K562 (cell line): Measurements from ENCODE around the gene SPANXN3. TPM values are rescaled to one million over a fixed set of nuclear protein-coding genes. Genes with fewer than 3 reads are reported as not detected.

Source experiments
- ATAC-seq: fragments of 200-7000 bp; cut with Tn5 transposase; 3 replicates; pipeline ENCODE4 v1.9.1; 2020; ENCODE audit warnings: moderate library complexity
- BruUV-seq: library from RNA; stranded (reverse); fragments of 400-500 nt; replicated peaks from 2 replicates; lab custom pipeline; 2021; lab: Mats Ljungman, UMichigan
- CTCF ChIA-PET: fragments of 300-600 bp; formaldehyde crosslinking; extraction: SDS; loops from one replicate; lab custom pipeline; 2021; ENCODE audit warnings: low intra/inter-chr PET ratio; lab: Yijun Ruan, JAX
- POLR2A ChIA-PET: fragments of 300-600, 350-650 bp; sonication (Branson Sonifier 250); formaldehyde crosslinking; extraction: SDS; loops from one replicate; lab custom pipeline; 2021; ENCODE audit warnings: antibody characterized with exemption, inconsistent platforms; lab: Yijun Ruan, JAX
- DNase-seq, 4 experiments: peaks; one replicate each; pipeline versions ENCODE4 v3.0.0 to v3.0.0-alpha.2; 2011 to 2018; ENCODE audit warnings: low spot score in 3 of 4, mixed read lengths in 3 of 4; ENCODE audit errors: extremely low read depth in 1 of 4
- FAIRE-seq: peaks from 2 replicates; lab custom pipeline; 2011; peaks lifted over from hg19 to GRCh38; lab: Jason Lieb, UNC
- H2AFZ ChIP-seq: 2 replicates; pipeline ENCODE4 v1.6.0; 2011; ENCODE audit warnings: low read depth, low read length, control low read depth, inconsistent platforms
- H3K27ac ChIP-seq: fragments of 200-600 bp; 3 replicates; pipeline ENCODE4 v1.8.0; 2011; ENCODE audit warnings: low read depth, mild to moderate bottlenecking, control low read depth, inconsistent platforms, low read length, moderate library complexity, mixed read lengths; ENCODE audit errors: extremely low read depth
- H3K27me3 ChIP-seq, 2 experiments: fragments of 300-600 bp in 1 of 2; 2 replicates in 1 of 2; 3 replicates in 1 of 2; pipeline versions ENCODE4 v1.6.0 to v1.8.0; 2011; ENCODE audit warnings: inconsistent platforms in 2 of 2, low read length in 2 of 2, mild to moderate bottlenecking in 1 of 2, mixed read lengths in 1 of 2, moderate library complexity in 1 of 2; ENCODE audit not compliant: control insufficient read depth in 2 of 2, insufficient read depth in 2 of 2
- H3K36me3 ChIP-seq: fragments of 300-600 bp; 3 replicates; pipeline ENCODE4 v1.8.0; 2011; ENCODE audit warnings: mild to moderate bottlenecking, low read length, inconsistent platforms; ENCODE audit not compliant: control insufficient read depth, insufficient read depth
- H3K4me1 ChIP-seq, 2 experiments: fragments of 200-600 bp in 1 of 2; replicated peaks in 1 of 2; 2 replicates in 1 of 2; 3 replicates in 1 of 2; pipeline versions ENCODE4 v1.5.1 to v1.8.0; 2011; ENCODE audit warnings: inconsistent platforms in 2 of 2, low read length in 2 of 2, mild to moderate bottlenecking in 1 of 2, mixed read lengths in 1 of 2, moderate library complexity in 1 of 2; ENCODE audit not compliant: control insufficient read depth in 2 of 2, insufficient read depth in 2 of 2
- H3K4me2 ChIP-seq: 2 replicates; pipeline ENCODE4 v1.6.1; 2011; ENCODE audit warnings: low read length, control low read depth, inconsistent platforms, mixed read lengths; ENCODE audit not compliant: insufficient read depth
- H3K4me3 ChIP-seq: fragments of 200-600 bp; sonication (generic), shearing (Covaris generic); 2 replicates; pipeline ENCODE4 v1.5.1; 2016; ENCODE audit warnings: control low read depth, inconsistent platforms
- H3K79me2 ChIP-seq: fragments of 200-600 bp; 3 replicates; pipeline ENCODE4 v1.8.0; 2011; ENCODE audit warnings: low read length, inconsistent platforms; ENCODE audit not compliant: control insufficient read depth, insufficient read depth
- H3K9ac ChIP-seq, 2 experiments: 2 replicates each; pipeline versions ENCODE4 v1.6.0 to v1.6.1; 2011; ENCODE audit warnings: low read depth in 2 of 2, low read length in 2 of 2, control low read depth in 1 of 2, inconsistent platforms in 1 of 2, mild to moderate bottlenecking in 1 of 2, mixed read lengths in 1 of 2; ENCODE audit not compliant: insufficient read depth in 1 of 2
- H3K9me1 ChIP-seq: one replicate; pipeline ENCODE4 v1.6.0; 2011; ENCODE audit warnings: inconsistent platforms, mild to moderate bottlenecking, low read length, moderate library complexity; ENCODE audit not compliant: control insufficient read depth, insufficient read depth
- H3K9me3 ChIP-seq: replicated peaks from 2 replicates; pipeline ENCODE4 v1.5.1; 2011; ENCODE audit warnings: low read depth, low read length, inconsistent platforms; ENCODE audit not compliant: control insufficient read depth, insufficient read depth
- H4K20me1 ChIP-seq: replicated peaks from 2 replicates; pipeline ENCODE4 v1.6.1; 2011; ENCODE audit warnings: low read length, inconsistent platforms, mixed read lengths; ENCODE audit not compliant: control insufficient read depth, insufficient read depth
- BMI1 ChIP-seq: fragments of 150-350 bp; IDR thresholded peaks from 2 replicates; pipeline ENCODE4 v1.6.1; 2014; ENCODE audit warnings: low read length
- ESRRB ChIP-seq: fragments of 250-450 bp; sonication (Bioruptor Pico); IDR thresholded peaks from 2 replicates; pipeline ENCODE4 v1.5.0; 2020; ENCODE audit warnings: mild to moderate bottlenecking, moderate library complexity, borderline replicate concordance
- ETS2 ChIP-seq: IDR thresholded peaks from 2 replicates; pipeline ENCODE4 v1.6.1; 2016; ENCODE audit warnings: borderline replicate concordance, missing genetic modification characterization, mild to moderate bottlenecking, moderate library complexity, missing compliant biosample characterization; ENCODE audit not compliant: poor library complexity, severe bottlenecking
- MECOM ChIP-seq: fragments of 250-450 bp; sonication (Bioruptor Pico); IDR thresholded peaks from 2 replicates; pipeline ENCODE4 v1.8.0; 2022; ENCODE audit warnings: inconsistent platforms
- MED1 ChIP-seq: sonication (generic); formaldehyde crosslinking; IDR thresholded peaks from 2 replicates; pipeline ENCODE4 v1.8.1; 2023; ENCODE audit warnings: missing genetic modification reagents, borderline replicate concordance
- NFATC3 ChIP-seq: fragments of 450-650 bp; IDR thresholded peaks from 2 replicates; pipeline ENCODE4 v1.6.1; 2017; ENCODE audit warnings: mild to moderate bottlenecking
- SMAD2 ChIP-seq: fragments of 150-350 bp; IDR thresholded peaks from 2 replicates; pipeline ENCODE4 v1.6.1; 2014; ENCODE audit warnings: low read depth, mild to moderate bottlenecking, low read length
- WGBS: fragments of 100-300 bp; shearing (Covaris generic); methylation state at CpG from one replicate; pipeline ENCODE4 v1.1.6; 2016; ENCODE audit warnings: low coverage, mixed read lengths; ENCODE audit not compliant: insufficient coverage; ENCODE audit errors: missing lambda C conversion rate; 5-methylcytosine and 5-hydroxymethylcytosine counted together
- in situ Hi-C: fragments of 300-500 bp; cut with MboI; formaldehyde crosslinking; loops from 4 replicates; pipeline ENCODE4 v1.15.0; 2018; ENCODE audit warnings: inconsistent platforms, mixed read lengths
- intact Hi-C: fragments of 100-400 bp; cut with micrococcal nuclease; formaldehyde crosslinking; loops from 2 replicates; pipeline ENCODE4 v1.14.2; 2022
- polyA plus RNA-seq, 8 experiments: library from polyadenylated mRNA; depleted of rRNA in 4 of 8; stranded (reverse) in 5 of 8; unstranded in 3 of 8; fragments of >200 nt; fragmentation: Nextera tagmentation in 2 of 8; fragmentation: Illumina TruSeq in 1 of 8; extraction: Ambion mirVana in 2 of 8; extraction: Trizol in 1 of 8; gene quantifications; 2 replicates each; pipeline versions ENCODE4 v1.2.1 to v1.2.3, GENCODE V29; 2011 to 2014; ENCODE audit warnings: inconsistent platforms in 1 of 8, missing spikeins in 1 of 8
- total RNA-seq, 7 experiments: library from RNA; depleted of rRNA in 6 of 7; stranded (reverse); fragments of >200 nt in 6 of 7; fragmentation: Illumina TruSeq in 2 of 7; extraction: Trizol in 2 of 7; gene quantifications; 2 replicates each; pipeline versions ENCODE4 v1.2.1 to v1.2.3, GENCODE V29; 2011 to 2021; ENCODE audit warnings: low replicate concordance in 1 of 7
- TF ChIP-seq, protein P1 (sequence below): sonication (generic); formaldehyde crosslinking; IDR thresholded peaks from 2 replicates; pipeline ENCODE4 v1.8.0; 2022; ENCODE audit warnings: missing genetic modification reagents, mild to moderate bottlenecking, borderline replicate concordance
- TF ChIP-seq, protein P2 (sequence below): fragments of 450-650 bp; IDR thresholded peaks from 2 replicates; pipeline ENCODE4 v1.6.1; 2017; ENCODE audit warnings: antibody characterized with exemption
- TF ChIP-seq, protein P3 (sequence below): IDR thresholded peaks from 2 replicates; pipeline ENCODE4 v1.6.1; 2012; ENCODE audit warnings: low read depth, low read length, improper control_type of control experiment, borderline replicate concordance

The SPANXN3 gene
- total and polyA plus RNA-seq, 9 of the 15 experiments (the other 6 are each of a cell fraction or from before 2014, with no cell fraction given), result not detected

DNA sequence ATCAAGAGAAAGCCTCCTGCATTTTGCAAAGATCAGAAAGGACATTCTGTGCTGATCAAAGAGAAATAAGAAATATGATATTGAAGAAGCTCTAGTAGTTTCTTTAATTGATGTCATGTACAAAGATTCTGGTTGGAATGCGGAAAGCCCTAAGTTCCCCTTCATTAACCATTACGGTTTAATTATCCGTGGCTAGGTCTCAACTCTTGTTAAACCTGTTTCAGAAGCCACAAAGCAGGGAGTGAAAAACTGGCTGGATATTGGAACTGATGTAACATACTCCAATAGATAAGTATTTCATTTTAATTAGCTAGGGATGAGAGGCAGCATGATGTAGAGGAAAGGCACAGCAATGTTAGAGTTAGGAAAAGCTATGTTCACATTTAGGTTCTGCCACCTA, 55.7 kb downstream of the SPANXN3 start:
- DNase-seq (no peak), FAIRE-seq (no peak), ATAC-seq (no peak)
- Histone ChIP-seq H3K36me3 (no peaks in the 10 kb centered on the region), H3K4me3 (no peak overlapping the region), H3K9me3 (no peaks in the 10 kb centered on the region), H3K9ac (no peak overlapping the region), H3K27ac (no peak overlapping the region), H3K4me1 (no peaks in the 10 kb centered on the region), H3K4me2 (no peak overlapping the region), H3K79me2 (no peaks in the 10 kb centered on the region), H3K27me3 (no peaks in the 10 kb centered on the region), H3K9me1 (no peaks in the 10 kb centered on the region), H4K20me1 (no peaks in the 10 kb centered on the region), H2AFZ (no peak overlapping the region)
- CTCF ChIA-PET, result no interaction called here
- TF ChIP-seq, protein P1, sequence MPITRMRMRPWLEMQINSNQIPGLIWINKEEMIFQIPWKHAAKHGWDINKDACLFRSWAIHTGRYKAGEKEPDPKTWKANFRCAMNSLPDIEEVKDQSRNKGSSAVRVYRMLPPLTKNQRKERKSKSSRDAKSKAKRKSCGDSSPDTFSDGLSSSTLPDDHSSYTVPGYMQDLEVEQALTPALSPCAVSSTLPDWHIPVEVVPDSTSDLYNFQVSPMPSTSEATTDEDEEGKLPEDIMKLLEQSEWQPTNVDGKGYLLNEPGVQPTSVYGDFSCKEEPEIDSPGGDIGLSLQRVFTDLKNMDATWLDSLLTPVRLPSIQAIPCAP (CRISPR knock-in tag), result no peak
- no peak for TF ChIP-seq SMAD2
- no peak for TF ChIP-seq MED1 (CRISPR knock-in tag)
- no peak for TF ChIP-seq ESRRB (CRISPR knock-in tag)
- TF ChIP-seq, protein P2, sequence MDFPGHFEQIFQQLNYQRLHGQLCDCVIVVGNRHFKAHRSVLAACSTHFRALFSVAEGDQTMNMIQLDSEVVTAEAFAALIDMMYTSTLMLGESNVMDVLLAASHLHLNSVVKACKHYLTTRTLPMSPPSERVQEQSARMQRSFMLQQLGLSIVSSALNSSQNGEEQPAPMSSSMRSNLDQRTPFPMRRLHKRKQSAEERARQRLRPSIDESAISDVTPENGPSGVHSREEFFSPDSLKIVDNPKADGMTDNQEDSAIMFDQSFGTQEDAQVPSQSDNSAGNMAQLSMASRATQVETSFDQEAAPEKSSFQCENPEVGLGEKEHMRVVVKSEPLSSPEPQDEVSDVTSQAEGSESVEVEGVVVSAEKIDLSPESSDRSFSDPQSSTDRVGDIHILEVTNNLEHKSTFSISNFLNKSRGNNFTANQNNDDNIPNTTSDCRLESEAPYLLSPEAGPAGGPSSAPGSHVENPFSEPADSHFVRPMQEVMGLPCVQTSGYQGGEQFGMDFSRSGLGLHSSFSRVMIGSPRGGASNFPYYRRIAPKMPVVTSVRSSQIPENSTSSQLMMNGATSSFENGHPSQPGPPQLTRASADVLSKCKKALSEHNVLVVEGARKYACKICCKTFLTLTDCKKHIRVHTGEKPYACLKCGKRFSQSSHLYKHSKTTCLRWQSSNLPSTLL, result no peak
- TF ChIP-seq BMI1, result no peak
- no peak for TF ChIP-seq NFATC3
- TF ChIP-seq, protein P3, sequence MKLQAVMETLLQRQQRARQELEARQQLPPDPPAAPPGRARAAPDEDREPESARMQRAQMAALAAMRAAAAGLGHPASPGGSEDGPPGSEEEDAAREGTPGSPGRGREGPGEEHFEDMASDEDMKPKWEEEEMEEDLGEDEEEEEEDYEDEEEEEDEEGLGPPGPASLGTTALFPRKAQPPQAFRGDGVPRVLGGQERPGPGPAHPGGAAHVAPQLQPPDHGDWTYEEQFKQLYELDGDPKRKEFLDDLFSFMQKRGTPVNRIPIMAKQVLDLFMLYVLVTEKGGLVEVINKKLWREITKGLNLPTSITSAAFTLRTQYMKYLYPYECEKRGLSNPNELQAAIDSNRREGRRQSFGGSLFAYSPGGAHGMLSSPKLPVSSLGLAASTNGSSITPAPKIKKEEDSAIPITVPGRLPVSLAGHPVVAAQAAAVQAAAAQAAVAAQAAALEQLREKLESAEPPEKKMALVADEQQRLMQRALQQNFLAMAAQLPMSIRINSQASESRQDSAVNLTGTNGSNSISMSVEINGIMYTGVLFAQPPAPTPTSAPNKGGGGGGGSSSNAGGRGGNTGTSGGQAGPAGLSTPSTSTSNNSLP, result no peak
- TF ChIP-seq MECOM (CRISPR knock-in tag), result no peak
- TF ChIP-seq ETS2 (tag), result no peak
- no TSS peak for BruUV-seq
- in situ Hi-C loops, result no loop called here
- intact Hi-C loops, result no loop called here
- 2% methylated on average over 3 of the region's 3 CpGs for WGBS
- POLR2A ChIA-PET, result no interaction called here
